Mucosa of descending colon (tissue), 3 donors: Measurements from ENCODE around the gene CELF5. TPM values are rescaled to one million over a fixed set of nuclear protein-coding genes. Genes with fewer than 3 reads are reported as not detected.

Source experiments
- ATAC-seq: fragments of 200-7000 bp; cut with Tn5 transposase; one replicate; pipeline ENCODE4 v1.9.1; 2020; ENCODE audit warnings: mild to moderate bottlenecking, moderate library complexity
- DNase-seq, 3 donors: peaks; one replicate each; pipeline ENCODE4 v3.0.0-alpha.2; 2020
- H3K36me3 ChIP-seq: fragments of 200-600 bp; one replicate; pipeline ENCODE4 v1.8.0; 2021; ENCODE audit warnings: low read depth, mild to moderate bottlenecking
- H3K4me1 ChIP-seq: fragments of 200-600 bp; one replicate; pipeline ENCODE4 v1.8.0; 2021; ENCODE audit warnings: low read depth, mild to moderate bottlenecking
- H3K4me3 ChIP-seq: fragments of 200-600 bp; one replicate; pipeline ENCODE4 v1.8.0; 2021; ENCODE audit warnings: mild to moderate bottlenecking
- H3K9me3 ChIP-seq: fragments of 200-600 bp; one replicate; pipeline ENCODE4 v1.8.0; 2021; ENCODE audit warnings: mild to moderate bottlenecking
- CTCF ChIP-seq: fragments of 200-600 bp; IDR thresholded peaks from one replicate; pipeline ENCODE4 v1.8.0; 2022; ENCODE audit warnings: antibody characterized with exemption, mild to moderate bottlenecking
- intact Hi-C, 2 donors: fragments of 100-400 bp; cut with DNase I in 1 of 2; cut with micrococcal nuclease in 1 of 2; formaldehyde crosslinking; loops; one replicate each; pipeline versions ENCODE4 v1.11.0 to v1.11.1; 2022; cut with DNase I, micrococcal nuclease
- total RNA-seq, 3 donors: library from RNA; stranded (reverse); fragmentation: NEBNext Ultra II Directional in 2 of 3; extraction: Animal tissue kit (Norgen Biotek cat#: 25700) in 2 of 3; gene quantifications; one replicate each; pipeline versions ENCODE4 v1.2.1 to v1.2.4, GENCODE V29; 2021 to 2023
- donor health status: DM: no; HTN: no; CAD: no; lungs with moderate emphysema.
- donor health status: DM: no; HTN: no; CAD: no.
- donor health status: DM: no; HTN: yes; CAD: no.

The CELF5 gene
- total RNA-seq, 3 donors from 2014 or later: 0.75 to 2.7 (median 0.79) TPM

- Histone ChIP-seq H3K9me3 (no peaks in the 10 kb centered on the region), H3K36me3 (no peaks in the 10 kb centered on the region), H3K4me3 (no peak overlapping the region), H3K4me1 (no peaks in the 10 kb centered on the region)
- DNase-seq: no peak
- no peak for TF ChIP-seq CTCF
- intact Hi-C loops: no loop called here
- ATAC-seq: no peak
Measured at GRCh38 chr19:3320354-3320670, 95.9 kb downstream of the CELF5 start.

- ATAC-seq (no peak), DNase-seq (no peak)
- H3K9me3 ChIP-seq: no peaks in the 10 kb centered on the region
- intact Hi-C loops: no loop called here
- TF ChIP-seq CTCF: no peak
- H3K4me1 ChIP-seq: no peaks in the 10 kb centered on the region
- no peaks in the 10 kb centered on the region for H3K36me3 ChIP-seq
- no peak overlapping the region for H3K4me3 ChIP-seq
Measured at GRCh38 chr19:3320853-3321252, 96.4 kb downstream of the CELF5 start.

- H3K4me3 ChIP-seq: no peak overlapping the region
- intact Hi-C loops: no loop called here
- H3K9me3 ChIP-seq: no peaks in the 10 kb centered on the region
- TF ChIP-seq CTCF: no peak
- DNase-seq (no peak), ATAC-seq (no peak)
- H3K36me3 ChIP-seq: no peaks in the 10 kb centered on the region
- H3K4me1 ChIP-seq: no peaks in the 10 kb centered on the region
Measured at GRCh38 chr19:3321696-3322095, 97.2 kb downstream of the CELF5 start.

- no peaks in the 10 kb centered on the region for H3K4me1 ChIP-seq
- H3K4me3 ChIP-seq: no peak overlapping the region
- H3K9me3 ChIP-seq: no peaks in the 10 kb centered on the region
- TF ChIP-seq CTCF: no peak
- DNase-seq (no peak), ATAC-seq (no peak)
- intact Hi-C loops: no loop called here
- no peaks in the 10 kb centered on the region for H3K36me3 ChIP-seq
Measured at GRCh38 chr19:3322199-3322978, 97.9 kb downstream of the CELF5 start.

GRCh38 chr19:3323026-3323425, 98.6 kb downstream of the CELF5 start:
- ATAC-seq (no peak), DNase-seq (no peak)
- intact Hi-C loops: no loop called here
- H3K36me3 ChIP-seq: no peaks in the 10 kb centered on the region
- no peaks in the 10 kb centered on the region for H3K9me3 ChIP-seq
- no peak overlapping the region for H3K4me3 ChIP-seq
- TF ChIP-seq CTCF: no peak
- H3K4me1 ChIP-seq: no peaks in the 10 kb centered on the region

- no peaks in the 10 kb centered on the region for H3K4me1 ChIP-seq
- intact Hi-C loops: no loop called here
- DNase-seq: no peak
- ATAC-seq: no peak
- no peak for TF ChIP-seq CTCF
- H3K36me3 ChIP-seq: no peaks in the 10 kb centered on the region
- H3K9me3 ChIP-seq: no peaks in the 10 kb centered on the region
- no peak overlapping the region for H3K4me3 ChIP-seq
Measured at GRCh38 chr19:3323658-3324057, 99.2 kb downstream of the CELF5 start.
